Activated B cell treated with CpG ODN at 0.5 μM for 24 hours (primary cell): ENCODE data around the gene BAIAP3. TPM values are rescaled to one million over a fixed set of nuclear protein-coding genes. Genes with fewer than 3 reads are reported as not detected.

Experiments used
- ATAC-seq: fragments of 200-7000 bp; cut with Tn5 transposase; one replicate; pipeline ENCODE4 v1.10.0; 2021; ENCODE audit warnings: low read depth, mild to moderate bottlenecking, moderate library complexity
- CTCF ChIA-PET: fragments of 350-600 bp; sonication (Branson Sonifier 250); formaldehyde crosslinking; loops from one replicate; lab custom pipeline; 2021; ENCODE audit warnings: antibody characterized with exemption; lab: Charles Lee
- POLR2A ChIA-PET: fragments of 350-600 bp; sonication (Branson Sonifier 250); formaldehyde crosslinking; loops from one replicate; lab custom pipeline; 2021; ENCODE audit warnings: antibody characterized with exemption; lab: Charles Lee
- DNase-seq: peaks from one replicate; pipeline ENCODE4 v3.0.0; 2022
- H3K27ac Mint-ChIP-seq: one replicate; pipeline ENCODE4 v1.8.0; 2020; ENCODE audit warnings: mixed read lengths
- H3K27me3 Mint-ChIP-seq: one replicate; pipeline ENCODE4 v1.8.0; 2021; ENCODE audit warnings: mixed read lengths
- H3K36me3 Mint-ChIP-seq: one replicate; pipeline ENCODE4 v1.8.0; 2021; ENCODE audit warnings: low read depth, mixed read lengths
- H3K4me1 Mint-ChIP-seq: one replicate; pipeline ENCODE4 v1.8.0; 2021; ENCODE audit warnings: mixed read lengths
- H3K4me3 Mint-ChIP-seq: one replicate; pipeline ENCODE4 v1.8.0; 2020; ENCODE audit warnings: mild to moderate bottlenecking, mixed read lengths
- H3K9me3 Mint-ChIP-seq: one replicate; pipeline ENCODE4 v1.8.0; 2020; ENCODE audit warnings: mixed read lengths
- CTCF ChIP-seq: fragments of 200-600 bp; IDR thresholded peaks from one replicate; pipeline ENCODE4 v1.8.0; 2022; ENCODE audit warnings: antibody characterized with exemption, mild to moderate bottlenecking
- intact Hi-C: fragments of 100-400 bp; cut with micrococcal nuclease; formaldehyde crosslinking; loops from one replicate; pipeline ENCODE4 v1.15.1; 2024
- total RNA-seq: library from RNA; stranded (reverse); gene quantifications from 2 replicates; pipeline ENCODE4 v1.2.3, GENCODE V29; 2022

Gene BAIAP3
- total RNA-seq, 1 donor from 2014 or later: 8.5 TPM

GRCh38 chr16:1347962-1348361 is 14.5 kb downstream of the BAIAP3 start:
- no peaks in the 10 kb centered on the region for H3K9me3 Mint-ChIP-seq
- peaks cover 27% of the 10 kb centered on the region for H3K4me1 Mint-ChIP-seq
- ChIA-PET POLR2A (interaction anchor here (0.8 kb wide), 1 partner anchor 17 kb away, joined by 5 read pairs; no protein-coding TSS in a partner anchor), CTCF (no interaction called here)
- peaks cover 21% of the 10 kb centered on the region for H3K36me3 Mint-ChIP-seq
- ATAC-seq: no peak
- H3K4me3 Mint-ChIP-seq: no peak overlapping the region
- DNase-seq: no peak
- TF ChIP-seq CTCF: no peak
- no peak overlapping the region for H3K27ac Mint-ChIP-seq
- intact Hi-C loops: no loop called here
- no peaks in the 10 kb centered on the region for H3K27me3 Mint-ChIP-seq

- H3K4me1 Mint-ChIP-seq: peaks cover 27% of the 10 kb centered on the region
- no peak overlapping the region for H3K27ac Mint-ChIP-seq
- H3K36me3 Mint-ChIP-seq: peaks cover 24% of the 10 kb centered on the region
- intact Hi-C loops: no loop called here
- ATAC-seq: no peak
- no peak overlapping the region for H3K4me3 Mint-ChIP-seq
- no peaks in the 10 kb centered on the region for H3K9me3 Mint-ChIP-seq
- CTCF ChIA-PET: interaction anchor here (0.8 kb wide), 1 partner anchor 15 kb away, joined by 3 read pairs; no protein-coding TSS in a partner anchor
- POLR2A ChIA-PET: no interaction called here
- no peaks in the 10 kb centered on the region for H3K27me3 Mint-ChIP-seq
- DNase-seq: no peak
- TF ChIP-seq CTCF: no peak
Measured at GRCh38 chr16:1348441-1348840, 15.0 kb downstream of the BAIAP3 start.

- POLR2A ChIA-PET: no interaction called here
- H3K27ac Mint-ChIP-seq: no peak overlapping the region
Measured at GRCh38 chr16:1348926-1349325, 15.5 kb downstream of the BAIAP3 start.

GRCh38 chr16:1349351-1349750 is 15.9 kb downstream of the BAIAP3 start:
- ChIA-PET CTCF (no interaction called here), POLR2A (no interaction called here)
- Mint-ChIP-seq H3K4me3 (no peak overlapping the region), H3K27me3 (no peaks in the 10 kb centered on the region), H3K27ac (no peak overlapping the region), H3K9me3 (no peaks in the 10 kb centered on the region), H3K4me1 (peaks cover 27% of the 10 kb centered on the region), H3K36me3 (peaks cover 24% of the 10 kb centered on the region)
- intact Hi-C loops: no loop called here
- DNase-seq: no peak
- no peak for ATAC-seq
- no peak for TF ChIP-seq CTCF

More at GRCh38 chr16:1348926-1349325, 15.5 kb downstream of the BAIAP3 start:
- no peak for ATAC-seq
- intact Hi-C loops: no loop called here
- DNase-seq: no peak
- Mint-ChIP-seq H3K36me3 (peaks cover 24% of the 10 kb centered on the region), H3K4me1 (peaks cover 29% of the 10 kb centered on the region), H3K9me3 (no peaks in the 10 kb centered on the region), H3K27me3 (no peaks in the 10 kb centered on the region), H3K4me3 (no peak overlapping the region)
- CTCF ChIA-PET: interaction anchor here (0.8 kb wide), 1 partner anchor 15 kb away, joined by 3 read pairs; no protein-coding TSS in a partner anchor
- TF ChIP-seq CTCF: no peak

- Mint-ChIP-seq H3K9me3 (no peaks in the 10 kb centered on the region), H3K4me1 (peaks cover 27% of the 10 kb centered on the region), H3K36me3 (peaks cover 24% of the 10 kb centered on the region), H3K27me3 (no peaks in the 10 kb centered on the region), H3K27ac (no peak overlapping the region), H3K4me3 (peak overlapping the region; percentile 35)
- DNase-seq (no peak), ATAC-seq (no peak)
- ChIA-PET CTCF (no interaction called here), POLR2A (no interaction called here)
- intact Hi-C loops: loop anchor here (2.0 kb wide), 1 partner anchor 71 kb away; the partner anchor contains the start of gene UQCC4
- TF ChIP-seq CTCF: no peak
Measured at GRCh38 chr16:1349951-1350350, 16.5 kb downstream of the BAIAP3 start.
